ENCODE data around the gene ZKSCAN1. TPM values are rescaled to one million over a fixed set of nuclear protein-coding genes. Genes with fewer than 3 reads are reported as not detected.

ZKSCAN1 gene
- total and polyA plus RNA-seq, 12 donors = 4.7 to 68.9 (median 47.1) TPM

GRCh38 chr7:100075418-100075817 lies 60.0 kb downstream of the ZKSCAN1 start:
- H3K4me3 ChIP-seq = no peak overlapping the region
- H3K27ac ChIP-seq = no peak overlapping the region
- H3K27me3 ChIP-seq = no peaks in the 10 kb centered on the region
- intact Hi-C loops (cut with DNase I) = no loop called here
- peaks cover 24 to 99% (median 78%) of the 10 kb centered on the region in 9 donors for H3K36me3 ChIP-seq
- no peak for TF ChIP-seq CTCF (IDR thresholded peaks at IDR 0.05)
- 93 to 98% methylated on average over 6 of the region's 6 CpGs for WGBS, 2 donors
- H3K4me1 ChIP-seq = peaks cover 5 to 23% (median 16%) of the 10 kb centered on the region in 9 donors
- ATAC-seq = no peak
- DNase-seq = no peak
- peaks cover 2 to 34% (median 26%) of the 10 kb centered on the region in 11 donors for H3K9me3 ChIP-seq

- H3K27ac ChIP-seq = no peak overlapping the region
- peaks cover 0 to 16% (median 8%) of the 10 kb centered on the region in 11 donors for H3K9me3 ChIP-seq
- DNase-seq (no peak), ATAC-seq (no peak)
- WGBS, 2 donors = 92 to 97% methylated on average over 4 of the region's 4 CpGs
- H3K4me1 ChIP-seq = peaks cover 7 to 33% (median 25%) of the 10 kb centered on the region in 9 donors
- H3K4me3 ChIP-seq = no peak overlapping the region
- intact Hi-C loops (cut with DNase I) = no loop called here
- no peak for TF ChIP-seq CTCF (IDR thresholded peaks at IDR 0.05)
- H3K27me3 ChIP-seq = no peaks in the 10 kb centered on the region
- H3K36me3 ChIP-seq = peaks cover 11 to 81% (median 60%) of the 10 kb centered on the region in 9 donors
Measured at GRCh38 chr7:100077205-100077604, 61.8 kb downstream of the ZKSCAN1 start.

GRCh38 chr7:100079024-100079560 lies 63.7 kb downstream of the ZKSCAN1 start:
- intact Hi-C loops (cut with DNase I) = no loop called here
- Histone ChIP-seq H3K27me3 (no peaks in the 10 kb centered on the region), H3K4me1 (peaks cover 7 to 42% (median 32%) of the 10 kb centered on the region in 9 donors), H3K27ac (no peak overlapping the region), H3K4me3 (no peak overlapping the region), H3K36me3 (peaks cover 4 to 62% (median 41%) of the 10 kb centered on the region in 9 donors), H3K9me3 (no peaks in the 10 kb centered on the region)
- no peak for TF ChIP-seq CTCF (IDR thresholded peaks at IDR 0.05)
- WGBS, 2 donors = 68 to 72% methylated on average over 7 of the region's 7 CpGs
- DNase-seq (no peak), ATAC-seq (no peak)

GRCh38 chr7:100080907-100081534 lies 65.6 kb downstream of the ZKSCAN1 start:
- Histone ChIP-seq H3K9me3 (no peaks in the 10 kb centered on the region), H3K27me3 (no peaks in the 10 kb centered on the region), H3K27ac (peak overlapping the region; percentile 65 to 96 (median 89)), H3K36me3 (peaks cover 0 to 43% (median 23%) of the 10 kb centered on the region in 9 donors), H3K4me1 (peaks cover 7 to 42% (median 32%) of the 10 kb centered on the region in 9 donors), H3K4me3 (peak overlapping the region; percentile 71 to 99 (median 90))
- ATAC-seq = no peak
- intact Hi-C loops (cut with DNase I) = loop anchor here in 6 of 10 donors (1.0 to 10.0 kb wide), 7 partner anchors 34 to 166 kb away; partner anchors contain the start of genes TRIM4 (in 2 of the 6), MBLAC1 (in 1 of the 6) and ZSCAN21 (in 1 of the 6)
- no peak for DNase-seq
- WGBS, 2 donors = 1% methylated on average over 34 of the region's 34 CpGs
- TF ChIP-seq CTCF (IDR thresholded peaks at IDR 0.05) = no peak

Measured in heart right ventricle (tissue), 16 donors.